NK-92 treated with Interleukin-12 subunit alpha and Interleukin-12 subunit beta, amount 100 ng/mL, for 24 hours (cell line): ENCODE measurements around the gene EDA2R.

ENCODE experiments used
- DNase-seq: peaks from one replicate; lab custom pipeline; 2025; lab: John Stamatoyannopoulos, UW

The EDA2R gene, protein sequence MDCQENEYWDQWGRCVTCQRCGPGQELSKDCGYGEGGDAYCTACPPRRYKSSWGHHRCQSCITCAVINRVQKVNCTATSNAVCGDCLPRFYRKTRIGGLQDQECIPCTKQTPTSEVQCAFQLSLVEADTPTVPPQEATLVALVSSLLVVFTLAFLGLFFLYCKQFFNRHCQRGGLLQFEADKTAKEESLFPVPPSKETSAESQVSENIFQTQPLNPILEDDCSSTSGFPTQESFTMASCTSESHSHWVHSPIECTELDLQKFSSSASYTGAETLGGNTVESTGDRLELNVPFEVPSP

DNA sequence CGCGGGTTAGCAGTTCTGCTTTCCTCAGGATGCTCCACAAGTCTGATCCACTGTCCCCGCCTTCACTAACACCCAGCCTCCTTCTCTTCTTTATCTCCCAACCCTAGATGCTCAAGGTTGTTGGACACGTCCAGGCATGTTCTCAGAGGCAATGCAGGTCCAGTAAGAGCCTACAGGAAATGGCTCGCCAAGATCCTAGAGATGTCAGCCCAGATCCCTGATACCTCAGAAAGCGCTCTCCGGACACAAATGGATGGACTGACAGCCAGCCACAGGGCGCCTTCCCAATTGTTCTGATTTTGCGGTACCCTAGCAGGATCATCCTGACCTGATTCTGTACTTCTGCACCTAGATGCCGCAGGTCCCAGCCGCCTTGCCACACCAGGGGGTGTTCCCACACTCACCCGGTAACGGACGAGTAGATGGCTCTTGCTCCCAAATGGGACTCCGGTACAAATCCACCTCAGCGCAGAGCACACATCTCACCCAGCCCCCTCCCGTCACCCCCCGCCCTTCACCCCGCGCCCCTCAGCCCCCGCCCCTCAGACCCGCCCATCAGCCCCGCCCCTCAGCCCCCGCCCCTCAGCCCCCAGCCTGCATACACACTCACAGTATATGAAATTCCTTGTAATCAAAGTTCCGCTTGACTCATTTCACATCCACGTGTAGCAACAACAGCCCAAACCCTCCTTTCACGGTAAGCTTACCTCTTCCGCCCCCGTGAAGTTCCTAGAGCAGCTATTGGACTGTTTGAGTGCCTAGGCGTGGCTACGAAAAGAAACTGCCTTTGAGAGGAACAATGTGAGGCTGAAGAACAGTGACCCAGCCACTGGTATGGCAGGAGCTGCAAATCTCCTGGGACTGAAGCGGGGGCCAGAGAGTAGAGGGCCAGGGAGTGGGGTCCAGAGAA lies at the start of gene EDA2R:
Gene EDA2R, minus strand, starts transcription at position 488 of the 910 bp plus-strand sequence. CDS start 23,058 bp downstream, outside the sequence.
- DNase-seq = no peak

DNA sequence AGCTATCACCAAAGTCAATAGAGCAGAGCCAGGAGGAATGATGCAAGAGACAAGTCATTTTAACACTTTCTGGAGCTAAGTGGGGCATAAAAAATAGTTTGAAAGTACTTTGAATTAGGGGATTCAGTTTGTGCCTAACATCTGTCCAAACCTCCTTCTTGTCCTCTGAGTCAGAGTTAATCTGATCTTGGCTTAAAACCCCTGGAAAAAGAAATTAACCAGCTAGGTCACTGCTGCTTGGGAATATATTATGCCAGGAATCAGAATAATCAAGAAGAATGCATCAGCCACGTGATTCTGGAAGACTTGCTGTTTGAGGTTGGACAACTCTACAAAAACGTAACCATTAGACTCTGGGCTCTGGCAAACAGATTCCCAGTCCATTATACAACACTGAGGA lies 45.3 kb upstream of the EDA2R start:
- no peak for DNase-seq

DNA sequence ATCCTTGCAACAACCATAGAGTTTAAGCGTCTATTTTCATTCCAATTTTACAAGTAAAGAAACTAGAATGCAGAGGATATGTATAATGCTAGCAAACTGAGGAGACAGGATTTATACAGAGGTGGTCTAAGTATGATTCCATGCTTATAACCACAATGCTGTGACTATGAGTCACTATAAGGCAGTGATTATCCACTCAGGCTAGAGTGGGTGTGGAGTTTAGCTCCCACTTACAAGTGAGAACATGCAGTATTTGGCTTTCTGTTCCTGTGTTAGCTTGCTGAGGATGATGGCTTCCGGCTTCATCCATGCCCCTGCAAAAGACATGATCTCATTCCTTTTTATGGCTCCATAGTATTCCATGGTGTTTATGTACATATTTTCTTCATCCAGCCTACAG lies 41.6 kb upstream of the EDA2R start:
- DNase-seq = no peak

DNA sequence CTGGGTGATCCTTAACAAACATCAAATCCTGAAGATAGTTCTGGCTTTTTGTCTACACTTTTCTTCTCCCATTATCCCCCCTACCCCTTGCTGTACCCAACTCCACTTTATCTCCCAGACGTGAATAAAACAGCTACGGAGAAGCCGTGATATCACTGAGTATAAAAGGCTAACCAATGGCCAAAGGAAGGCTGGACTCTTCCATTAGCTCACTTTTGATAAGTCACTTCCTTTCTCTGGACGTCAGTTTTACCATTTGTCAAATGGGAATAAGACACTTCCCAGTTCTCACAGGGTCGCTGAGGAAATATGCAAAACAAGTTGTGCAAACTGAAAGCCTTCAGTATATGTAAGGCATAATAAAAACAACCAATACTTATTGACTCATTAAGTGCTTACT lies 38.6 kb upstream of the EDA2R start:
- no peak for DNase-seq

DNA sequence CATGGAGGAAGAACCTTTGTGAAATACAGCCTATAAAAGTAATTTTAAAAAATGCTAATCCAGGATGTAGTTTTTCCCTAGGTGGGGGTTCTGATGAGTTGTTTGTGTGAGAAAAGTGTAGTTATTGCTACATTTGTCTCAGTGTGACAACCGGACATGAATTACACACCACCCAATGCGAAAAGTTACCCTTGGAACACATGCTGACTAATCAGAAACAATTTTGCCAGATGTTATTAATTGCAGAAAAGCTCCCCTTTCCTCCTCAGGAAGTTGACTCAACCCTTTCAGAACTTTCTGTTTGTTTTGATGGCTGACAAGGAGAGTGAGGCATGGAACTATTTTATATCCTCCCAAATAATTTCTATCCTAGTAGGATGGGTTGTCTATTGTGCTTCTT lies 38.1 kb upstream of the EDA2R start:
- no peak for DNase-seq

DNA sequence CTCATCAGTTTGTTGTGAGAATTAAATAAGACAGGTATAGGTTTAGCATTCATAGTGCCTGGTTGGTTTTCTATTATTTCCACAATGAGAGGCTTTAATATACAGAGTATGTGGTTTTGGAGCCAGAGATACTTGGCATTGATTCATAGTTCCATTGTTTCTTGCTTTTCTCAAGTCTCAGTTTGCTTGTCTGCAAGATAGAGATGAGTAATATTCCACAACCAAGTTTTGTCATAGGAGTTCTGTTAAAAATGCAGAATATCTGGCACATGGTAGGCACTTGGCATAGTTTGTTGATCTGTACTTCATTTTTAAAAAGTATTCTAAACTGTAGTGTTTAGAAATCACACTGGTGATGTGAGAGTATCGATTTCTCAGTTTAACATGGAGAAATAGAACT lies 37.5 kb upstream of the EDA2R start:
- DNase-seq = no peak

DNA sequence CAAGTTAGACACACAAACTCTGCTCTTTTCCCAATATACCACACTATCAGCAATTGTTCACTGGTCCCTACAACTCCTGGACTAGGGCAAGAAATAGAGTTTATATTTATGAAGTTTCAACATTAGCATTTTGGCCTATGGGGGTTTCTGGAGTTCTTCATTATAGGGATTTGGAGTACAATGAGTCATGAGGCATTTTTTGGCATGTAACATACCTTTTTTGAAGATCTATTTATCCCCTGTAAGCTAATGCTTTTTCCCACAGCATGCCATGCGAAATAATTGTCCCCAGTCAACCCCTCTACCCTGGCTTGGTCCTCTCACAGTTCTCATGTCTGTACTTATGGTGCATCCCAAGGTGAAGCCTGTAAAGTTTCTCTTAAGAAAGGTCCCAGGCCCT lies 36.7 kb upstream of the EDA2R start:
- DNase-seq = no peak

DNA sequence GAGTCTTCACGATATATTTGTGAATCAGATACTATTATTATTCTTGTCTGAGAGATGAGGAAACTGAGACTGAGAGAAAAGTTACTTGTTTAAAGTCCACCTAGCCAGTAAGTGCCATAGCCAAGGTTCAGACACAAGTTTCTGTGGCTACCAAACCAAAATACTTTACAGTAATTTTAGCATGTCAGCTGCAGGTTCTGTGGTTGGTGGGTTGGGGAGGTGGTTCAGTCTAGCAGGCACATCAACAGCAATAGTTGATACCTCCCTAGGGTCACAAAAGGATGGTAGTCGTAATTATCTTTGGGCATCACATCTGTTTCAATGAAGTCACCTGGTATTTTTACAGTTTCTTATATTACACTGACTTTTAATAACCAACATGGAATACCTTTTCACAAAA lies 35.6 kb upstream of the EDA2R start:
- DNase-seq = no peak

DNA sequence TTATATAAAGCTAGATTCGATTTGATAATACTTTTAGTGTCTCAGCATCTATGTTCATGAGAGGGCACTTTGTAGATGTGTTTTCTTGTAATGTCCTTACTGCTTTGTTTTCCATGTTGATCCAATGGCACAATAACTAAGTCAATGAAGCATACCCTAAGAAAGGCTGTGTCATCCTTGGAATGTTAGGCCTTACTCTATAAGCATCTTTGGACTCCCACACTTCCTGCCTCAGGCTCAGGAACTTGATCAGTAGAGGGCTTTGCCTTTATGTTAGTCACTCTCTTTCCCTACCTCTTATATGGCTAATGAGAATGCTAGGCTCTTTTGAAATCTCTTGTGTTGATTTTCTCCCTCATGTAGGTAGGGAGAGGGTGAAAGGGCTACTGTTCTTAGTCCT lies 33.2 kb upstream of the EDA2R start:
- DNase-seq = no peak

DNA sequence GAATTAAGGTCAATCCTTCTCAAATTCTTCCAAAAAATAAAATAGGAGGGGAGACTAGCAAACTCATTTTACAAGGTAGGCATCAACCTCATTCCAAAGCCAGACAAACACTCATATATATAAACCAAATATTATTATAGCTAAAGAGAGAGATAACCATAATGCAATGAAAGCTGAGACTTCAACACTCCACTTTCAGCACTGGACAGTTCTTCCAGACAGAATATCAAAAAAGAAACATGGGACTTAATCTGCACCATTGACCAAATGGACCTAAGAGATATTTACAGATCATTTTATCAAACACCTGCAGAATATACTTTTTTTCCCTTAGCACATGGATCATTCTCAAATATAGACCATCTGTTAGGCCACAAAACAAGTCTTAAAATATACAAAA lies 15.5 kb upstream of the EDA2R start:
- DNase-seq = no peak

DNA sequence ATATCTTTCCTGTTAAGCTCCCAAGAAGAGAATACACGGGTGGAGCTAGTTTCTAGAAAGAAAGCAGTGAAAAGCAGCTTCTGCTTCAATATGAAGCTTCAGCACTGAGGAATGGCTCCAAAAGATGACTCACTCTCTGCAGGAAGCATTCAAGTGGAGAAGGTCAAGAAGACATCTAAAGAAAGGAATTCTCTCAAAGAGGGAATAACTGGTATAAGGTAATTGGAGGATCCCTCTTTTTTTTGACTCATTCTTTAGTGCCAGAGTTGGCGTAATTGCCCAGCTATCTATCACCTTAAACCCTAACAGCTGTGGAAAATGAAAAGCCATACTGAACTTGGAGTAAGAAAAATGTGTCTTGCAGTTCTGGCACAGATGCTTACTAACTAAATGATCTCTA lies 3.5 kb downstream of the EDA2R start:
- DNase-seq = no peak

DNA sequence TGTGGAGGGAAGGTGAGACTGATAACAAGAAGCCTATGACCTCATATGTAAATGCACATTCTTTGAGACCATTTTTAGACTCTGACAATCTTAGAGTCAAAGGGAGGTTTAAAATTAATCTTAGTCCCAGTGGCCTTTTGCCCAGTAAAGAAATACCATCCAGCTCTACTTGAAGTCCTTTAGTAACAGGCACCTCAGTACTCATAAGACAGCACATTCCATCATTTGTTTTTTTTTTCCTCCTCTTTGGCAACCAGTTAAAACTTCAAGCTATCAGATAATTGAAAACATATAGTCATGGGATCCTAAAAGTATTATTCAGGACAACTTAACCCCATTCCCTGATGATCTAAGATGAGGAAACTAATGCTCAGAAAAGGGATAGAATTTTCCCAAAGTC lies 4.6 kb downstream of the EDA2R start:
- no peak for DNase-seq

DNA sequence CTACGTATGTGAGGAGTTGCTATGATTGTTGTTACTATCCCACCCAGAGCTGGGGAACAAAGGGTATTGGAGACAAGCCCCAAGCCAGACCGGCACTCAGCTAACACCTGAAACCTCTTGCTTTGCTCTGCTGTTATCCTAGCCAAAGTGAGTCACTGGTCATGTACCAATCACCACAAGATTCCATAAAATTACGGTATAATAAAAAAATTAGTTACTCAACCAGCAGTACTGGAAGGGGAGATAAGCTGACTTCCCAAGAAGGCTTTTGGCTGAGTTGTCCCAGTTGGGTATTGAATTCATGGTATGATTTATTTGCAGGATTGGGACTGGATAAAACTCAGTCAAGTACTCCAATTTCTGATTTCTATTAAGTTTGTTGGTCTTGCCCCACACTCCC lies 5.3 kb downstream of the EDA2R start:
- no peak for DNase-seq

DNA sequence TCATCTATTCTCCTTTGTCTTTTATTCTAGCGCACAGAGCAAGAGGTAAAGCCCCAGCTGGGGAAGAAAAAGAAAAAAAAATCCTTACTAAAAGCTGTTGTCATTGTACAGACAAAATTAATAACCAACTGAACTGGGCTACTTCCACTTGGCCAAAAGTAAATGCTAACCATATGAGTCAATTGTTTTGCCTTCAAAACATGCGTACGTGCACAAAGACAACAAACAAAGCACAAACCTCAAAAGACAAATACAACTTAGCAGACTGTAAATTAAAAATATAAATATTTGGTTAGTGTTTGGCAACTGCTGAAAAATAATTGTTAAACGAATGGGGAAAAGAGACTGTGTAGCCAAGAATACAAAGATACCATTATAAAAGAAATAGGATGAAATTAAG lies 5.9 kb downstream of the EDA2R start:
- DNase-seq = no peak

DNA sequence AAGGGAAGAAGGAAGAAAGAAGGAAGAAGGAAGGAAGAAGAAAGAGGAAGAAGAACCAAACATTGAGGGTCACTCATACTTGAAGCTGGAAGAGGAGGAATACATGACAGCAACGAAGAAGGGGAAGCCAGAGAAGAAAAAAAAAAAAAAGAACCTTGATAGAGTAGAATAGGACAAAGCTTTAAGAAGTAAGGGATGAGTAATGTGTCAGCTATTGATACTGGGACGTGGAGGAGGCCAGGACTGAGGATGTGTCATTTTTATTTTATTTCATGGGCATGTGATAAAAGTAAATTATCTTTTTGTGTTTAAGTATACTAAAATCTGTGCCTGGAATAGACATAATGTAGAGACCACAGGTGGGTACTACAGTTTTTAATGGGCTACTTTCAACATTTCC lies 6.4 kb downstream of the EDA2R start:
- no peak for DNase-seq

DNA sequence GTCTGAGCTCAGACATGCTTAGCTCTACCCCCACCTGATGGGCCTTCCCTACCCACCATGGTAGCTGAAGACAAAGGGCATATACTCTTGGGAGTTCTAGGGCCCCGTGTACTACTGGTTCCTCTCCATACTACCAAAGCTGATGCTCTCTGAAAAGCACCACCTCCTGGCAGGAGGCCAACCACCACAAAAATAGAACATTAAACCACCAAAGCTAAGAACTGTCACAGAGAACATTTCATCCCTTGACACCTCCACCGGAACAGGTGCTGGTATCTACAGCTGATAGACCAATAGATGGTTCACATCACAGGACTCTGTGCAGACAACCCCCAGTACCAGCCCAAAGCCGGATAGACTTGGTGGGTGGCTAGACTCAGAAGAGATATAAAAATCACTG lies 13.4 kb downstream of the EDA2R start:
- DNase-seq = no peak

DNA sequence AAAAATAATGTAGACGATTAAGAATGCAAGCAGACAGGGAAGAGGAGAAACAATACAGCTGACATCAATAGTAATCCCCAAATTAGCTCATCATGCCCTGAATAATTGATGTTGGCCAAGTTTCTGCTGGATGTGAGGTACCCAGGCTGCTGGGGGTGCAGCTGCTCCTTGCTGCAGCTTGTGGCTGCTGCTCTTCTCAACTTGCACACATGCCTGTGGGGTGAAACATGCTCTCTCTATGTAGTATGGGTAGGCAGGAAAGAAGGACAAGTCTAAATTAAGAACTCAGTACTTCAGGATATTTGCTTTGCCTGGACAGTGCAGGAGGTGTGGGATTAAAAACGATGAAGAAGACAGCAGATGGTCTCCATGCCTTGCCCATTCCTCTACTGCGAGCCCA lies 16.7 kb downstream of the EDA2R start:
- DNase-seq = no peak

DNA sequence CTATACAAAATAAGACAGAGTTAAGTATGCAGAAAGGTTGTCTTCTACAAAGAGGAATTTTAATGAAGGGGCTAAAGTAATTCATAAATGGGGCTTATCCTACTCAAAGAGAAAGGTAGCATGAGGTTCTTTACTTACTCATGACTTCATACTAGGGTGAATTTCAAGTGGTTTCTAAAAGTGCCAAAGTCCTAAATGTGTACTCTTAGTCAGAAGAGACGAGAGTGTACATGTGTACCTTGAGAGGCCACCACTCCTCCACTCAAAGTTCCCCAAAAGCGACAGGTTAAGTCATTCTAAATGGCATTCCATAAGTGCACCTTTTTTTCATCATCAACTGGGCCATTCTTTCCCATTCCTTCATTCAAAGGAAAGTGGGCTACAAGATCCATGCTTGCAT lies 21.9 kb downstream of the EDA2R start:
- DNase-seq = no peak

DNA sequence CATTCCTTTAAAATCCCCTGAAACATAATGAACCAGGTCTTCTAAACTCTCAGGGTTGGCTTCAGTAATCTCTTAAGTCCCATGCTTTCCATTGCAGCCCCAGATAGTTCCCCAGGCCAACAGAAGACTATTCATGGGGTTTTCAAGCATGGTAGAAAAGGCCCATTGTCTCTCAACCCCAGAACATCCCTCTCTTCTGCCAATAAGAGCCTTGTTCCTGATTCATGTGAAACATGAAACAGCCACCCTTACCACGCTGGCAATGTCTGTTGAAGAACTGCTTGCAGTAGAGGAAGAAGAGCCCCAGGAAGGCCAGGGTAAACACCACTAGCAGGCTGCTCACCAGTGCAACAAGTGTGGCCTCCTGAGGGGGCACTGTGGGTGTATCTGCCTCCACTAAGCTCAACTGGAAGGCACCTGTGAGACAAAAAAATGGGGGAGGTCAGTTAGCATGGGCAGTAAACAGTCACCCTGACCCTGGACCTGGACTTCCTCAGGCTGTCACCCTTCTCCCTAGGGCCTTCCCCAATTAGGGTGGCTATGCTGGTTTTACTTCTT lies 36.4 kb downstream of the EDA2R start:
- no peak for DNase-seq

DNA sequence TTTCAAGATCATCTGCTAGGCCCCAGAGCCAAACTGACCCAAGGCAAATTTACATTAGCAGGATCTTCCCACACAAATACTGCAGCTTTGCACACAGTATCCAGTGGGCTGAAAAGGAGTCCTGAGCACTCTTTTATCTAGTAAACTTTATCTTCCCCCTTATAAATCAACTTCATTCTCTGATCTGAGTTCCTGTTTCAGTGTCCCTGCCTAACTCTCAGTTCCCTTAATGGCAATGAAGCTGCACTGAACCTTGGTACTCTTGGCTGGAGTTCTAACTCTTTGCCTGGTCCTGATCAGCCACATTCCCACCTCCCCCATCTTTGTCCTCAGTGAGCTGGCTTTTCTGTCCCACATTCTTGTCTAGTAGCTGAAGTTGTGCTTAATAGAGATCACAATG lies 37.4 kb downstream of the EDA2R start:
- no peak for DNase-seq

DNA sequence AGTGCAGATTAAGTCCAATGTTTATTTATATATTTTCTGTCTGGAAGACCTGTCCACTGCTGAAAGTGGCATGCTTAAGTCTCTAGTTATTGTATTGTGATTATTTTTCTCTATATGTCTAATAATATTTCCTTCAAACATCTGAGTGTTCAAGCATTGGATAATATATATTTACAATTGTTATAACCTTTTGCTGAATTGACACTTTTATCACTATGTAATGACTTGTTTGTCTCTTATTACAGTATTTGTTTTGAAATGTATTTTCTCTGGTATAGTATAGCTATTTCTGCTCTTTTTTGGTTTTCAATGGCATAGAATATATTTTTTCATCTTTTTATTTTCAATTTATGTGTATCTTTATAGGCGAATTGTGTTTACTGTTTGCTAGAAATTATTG lies 59.7 kb downstream of the EDA2R start:
- no peak for DNase-seq

DNA sequence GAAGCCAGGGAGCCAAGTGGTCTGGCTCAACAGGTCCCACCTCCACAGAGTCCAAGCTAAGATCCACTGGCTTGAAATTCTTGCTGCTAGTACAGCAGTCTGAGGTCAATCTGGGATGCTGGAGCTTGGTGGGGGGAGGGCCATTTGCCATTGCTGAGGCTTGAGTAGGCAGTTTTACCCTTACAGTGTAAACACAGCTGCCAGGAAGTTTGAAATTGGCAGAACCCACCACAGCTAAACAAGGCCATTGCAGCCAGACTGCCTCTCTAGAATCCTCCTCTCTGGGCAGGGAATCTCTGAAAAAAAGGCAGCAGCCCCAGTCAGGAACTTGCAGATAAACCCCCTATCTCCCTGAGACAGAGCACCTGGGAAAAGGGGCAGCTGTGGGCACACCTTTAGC lies 84.9 kb downstream of the EDA2R start:
- DNase-seq = no peak

DNA sequence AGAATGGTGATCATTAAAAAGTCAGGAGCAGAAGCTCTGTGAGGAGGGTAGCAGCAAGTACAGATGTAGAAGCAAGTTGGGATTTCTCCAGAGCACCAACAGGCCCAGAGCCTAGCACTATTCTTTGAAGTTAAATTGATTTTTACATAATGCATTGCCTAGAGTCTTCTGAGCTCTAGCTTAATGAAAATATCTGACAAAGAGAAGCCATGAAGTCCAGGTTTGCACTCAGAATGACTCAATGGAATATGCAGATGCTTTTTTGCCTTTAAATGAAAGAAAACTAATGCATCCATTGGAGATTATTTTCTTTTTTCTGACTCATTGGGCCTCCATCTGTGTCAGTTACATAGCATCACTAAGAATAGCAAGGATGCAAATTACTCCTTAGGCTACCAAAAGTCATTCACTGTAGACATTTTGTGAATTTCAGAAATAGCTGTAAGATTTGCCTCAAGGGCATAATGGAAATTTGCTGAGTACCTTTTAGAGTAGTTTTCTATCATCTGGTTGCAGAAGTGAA lies 91.0 kb downstream of the EDA2R start:
- DNase-seq = no peak
